DND-41 (cell line): Measurements from ENCODE around the gene ASPN.

Source experiments
- ATAC-seq: fragments of 200-7000 bp; cut with Tn5 transposase; 3 replicates; pipeline ENCODE4 v1.9.1; 2021; ENCODE audit warnings: low read depth; ENCODE audit not compliant: insufficient read depth
- DNase-seq: peaks from one replicate; pipeline ENCODE4 v3.0.0-alpha.2; 2020
- H2AFZ ChIP-seq: 2 replicates; pipeline ENCODE4 v1.6.0; 2012; ENCODE audit warnings: low read depth, low read length
- H3K27ac ChIP-seq: 2 replicates; pipeline ENCODE4 v1.5.1; 2012; ENCODE audit warnings: low read length, inconsistent platforms
- H3K27me3 ChIP-seq: fragments of 200-600 bp; sonication (generic); 2 replicates; pipeline ENCODE4 v1.6.0; 2012; ENCODE audit warnings: low read length, mild to moderate bottlenecking, inconsistent platforms; ENCODE audit not compliant: insufficient read depth, poor library complexity
- H3K36me3 ChIP-seq: 2 replicates; pipeline ENCODE4 v1.5.1; 2012; ENCODE audit warnings: low read length, inconsistent platforms; ENCODE audit not compliant: insufficient read depth
- H3K4me1 ChIP-seq: 2 replicates; pipeline ENCODE4 v1.5.1; 2012; ENCODE audit warnings: mild to moderate bottlenecking, low read length; ENCODE audit not compliant: insufficient read depth
- H3K4me2 ChIP-seq: 2 replicates; pipeline ENCODE4 v1.6.0; 2012; ENCODE audit warnings: mild to moderate bottlenecking, moderate library complexity, low read length, inconsistent platforms; ENCODE audit not compliant: insufficient read depth
- H3K4me3 ChIP-seq, 2 experiments: fragments of 200-600 bp in 1 of 2; shearing (Covaris generic) in 1 of 2; 2 replicates each; pipeline ENCODE4 v1.5.1; 2012 to 2016; ENCODE audit warnings: inconsistent platforms in 2 of 2, low read length in 2 of 2, mild to moderate bottlenecking in 2 of 2, low read depth in 1 of 2, moderate library complexity in 1 of 2
- H3K79me2 ChIP-seq: 2 replicates; pipeline ENCODE4 v1.6.0; 2012; ENCODE audit warnings: low read length, inconsistent platforms; ENCODE audit not compliant: insufficient read depth
- H3K9ac ChIP-seq: 2 replicates; pipeline ENCODE4 v1.6.0; 2012; ENCODE audit warnings: low read depth, mild to moderate bottlenecking, inconsistent platforms, low read length, moderate library complexity
- H3K9me3 ChIP-seq: 2 replicates; pipeline ENCODE4 v1.5.1; 2012; ENCODE audit warnings: low read length, moderate library complexity, mild to moderate bottlenecking, inconsistent platforms; ENCODE audit not compliant: insufficient read depth, severe bottlenecking
- H4K20me1 ChIP-seq: 2 replicates; pipeline ENCODE4 v1.6.0; 2012; ENCODE audit warnings: low read length; ENCODE audit not compliant: insufficient read depth
- EZH2 ChIP-seq: IDR thresholded peaks from 3 replicates; pipeline ENCODE4 v1.6.1; 2012; ENCODE audit warnings: borderline replicate concordance, low read depth, mild to moderate bottlenecking, moderate library complexity, low read length, inconsistent platforms; ENCODE audit not compliant: severe bottlenecking
- TF ChIP-seq, protein P1 (sequence below): IDR thresholded peaks from 2 replicates; pipeline ENCODE4 v1.5.1; 2012; ENCODE audit warnings: borderline replicate concordance, low read length, moderate library complexity, mild to moderate bottlenecking; ENCODE audit not compliant: poor library complexity, severe bottlenecking; ENCODE audit errors: extremely low read depth

The ASPN gene

DNA sequence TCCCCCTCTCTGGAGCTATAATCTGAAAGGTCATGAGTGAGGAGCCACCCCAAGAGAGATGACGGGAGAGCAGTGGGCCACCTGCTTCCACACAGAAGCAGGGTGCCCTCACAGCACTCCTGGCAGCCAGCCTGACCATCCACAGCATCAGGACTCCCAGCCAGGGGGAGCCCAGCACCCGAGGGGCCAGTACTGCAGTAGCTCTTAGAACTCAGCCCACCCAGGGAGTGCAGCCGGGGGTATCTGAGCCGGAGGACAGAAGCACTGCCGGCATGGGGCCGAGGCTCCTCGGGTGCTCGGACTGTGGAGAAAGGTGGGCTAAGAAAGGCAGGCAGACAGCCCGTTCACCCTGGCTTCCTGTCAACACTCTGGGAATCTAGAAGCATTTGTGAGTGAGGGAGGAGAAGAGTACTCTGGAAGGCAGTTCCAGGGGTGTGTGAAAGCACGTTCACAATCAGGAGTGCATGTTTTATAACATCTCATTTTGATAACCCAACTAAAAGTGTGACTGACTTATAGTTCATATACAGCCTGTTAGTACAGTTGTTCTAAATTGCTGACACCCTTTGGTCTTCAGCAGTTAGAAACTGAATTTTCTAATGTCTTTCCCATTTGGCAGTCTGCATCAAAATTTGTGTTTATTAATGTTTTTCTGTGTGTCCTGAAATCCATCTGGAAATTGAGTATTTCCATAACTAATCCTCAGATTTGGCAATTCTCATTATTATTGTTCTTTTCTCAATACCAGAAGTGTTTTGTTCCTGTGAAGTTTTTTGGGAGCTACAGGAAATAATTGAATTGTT is 25.9 kb upstream of the ASPN start:
- DNase-seq (no peak), ATAC-seq (no peak)
- Histone ChIP-seq H4K20me1 (no peaks in the 10 kb centered on the region), H3K4me3 (no peak overlapping the region), H3K27ac (no peak overlapping the region), H3K36me3 (no peaks in the 10 kb centered on the region), H3K27me3 (no peaks in the 10 kb centered on the region), H3K4me2 (no peak overlapping the region), H3K4me1 (no peaks in the 10 kb centered on the region), H2AFZ (no peak overlapping the region), H3K9ac (no peak overlapping the region), H3K79me2 (no peaks in the 10 kb centered on the region), H3K9me3 (no peaks in the 10 kb centered on the region)
- no peak for TF ChIP-seq EZH2
- TF ChIP-seq, protein P1, sequence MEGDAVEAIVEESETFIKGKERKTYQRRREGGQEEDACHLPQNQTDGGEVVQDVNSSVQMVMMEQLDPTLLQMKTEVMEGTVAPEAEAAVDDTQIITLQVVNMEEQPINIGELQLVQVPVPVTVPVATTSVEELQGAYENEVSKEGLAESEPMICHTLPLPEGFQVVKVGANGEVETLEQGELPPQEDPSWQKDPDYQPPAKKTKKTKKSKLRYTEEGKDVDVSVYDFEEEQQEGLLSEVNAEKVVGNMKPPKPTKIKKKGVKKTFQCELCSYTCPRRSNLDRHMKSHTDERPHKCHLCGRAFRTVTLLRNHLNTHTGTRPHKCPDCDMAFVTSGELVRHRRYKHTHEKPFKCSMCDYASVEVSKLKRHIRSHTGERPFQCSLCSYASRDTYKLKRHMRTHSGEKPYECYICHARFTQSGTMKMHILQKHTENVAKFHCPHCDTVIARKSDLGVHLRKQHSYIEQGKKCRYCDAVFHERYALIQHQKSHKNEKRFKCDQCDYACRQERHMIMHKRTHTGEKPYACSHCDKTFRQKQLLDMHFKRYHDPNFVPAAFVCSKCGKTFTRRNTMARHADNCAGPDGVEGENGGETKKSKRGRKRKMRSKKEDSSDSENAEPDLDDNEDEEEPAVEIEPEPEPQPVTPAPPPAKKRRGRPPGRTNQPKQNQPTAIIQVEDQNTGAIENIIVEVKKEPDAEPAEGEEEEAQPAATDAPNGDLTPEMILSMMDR, result no peak

DNA sequence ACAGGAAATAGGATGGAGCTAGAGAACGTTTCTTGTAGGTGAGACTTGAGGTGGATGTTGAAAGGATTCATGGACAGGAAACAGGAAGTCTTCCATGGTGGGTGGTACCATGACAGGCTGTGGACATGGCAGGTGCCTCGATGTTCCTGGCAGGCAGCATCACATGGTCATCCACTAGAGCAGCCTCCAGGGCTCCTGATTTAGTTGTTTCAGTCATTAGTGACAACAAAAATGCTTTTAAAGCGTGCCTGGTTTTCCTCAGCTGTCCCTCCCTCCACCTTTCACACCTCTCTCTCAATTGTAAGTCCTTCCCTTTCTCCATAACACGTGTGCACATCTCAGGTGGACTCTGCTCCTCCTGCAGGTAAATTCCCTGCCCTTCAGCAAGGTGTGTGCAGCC is 25.2 kb upstream of the ASPN start:
- TF ChIP-seq, protein P1, result no peak
- TF ChIP-seq EZH2, result no peak
- Histone ChIP-seq H3K4me1 (no peaks in the 10 kb centered on the region), H3K9ac (no peak overlapping the region), H2AFZ (no peak overlapping the region), H3K4me3 (no peak overlapping the region), H4K20me1 (no peaks in the 10 kb centered on the region), H3K27ac (no peak overlapping the region), H3K9me3 (no peaks in the 10 kb centered on the region), H3K4me2 (no peak overlapping the region), H3K27me3 (no peaks in the 10 kb centered on the region), H3K79me2 (no peaks in the 10 kb centered on the region), H3K36me3 (no peaks in the 10 kb centered on the region)
- no peak for ATAC-seq
- DNase-seq, result no peak

DNA sequence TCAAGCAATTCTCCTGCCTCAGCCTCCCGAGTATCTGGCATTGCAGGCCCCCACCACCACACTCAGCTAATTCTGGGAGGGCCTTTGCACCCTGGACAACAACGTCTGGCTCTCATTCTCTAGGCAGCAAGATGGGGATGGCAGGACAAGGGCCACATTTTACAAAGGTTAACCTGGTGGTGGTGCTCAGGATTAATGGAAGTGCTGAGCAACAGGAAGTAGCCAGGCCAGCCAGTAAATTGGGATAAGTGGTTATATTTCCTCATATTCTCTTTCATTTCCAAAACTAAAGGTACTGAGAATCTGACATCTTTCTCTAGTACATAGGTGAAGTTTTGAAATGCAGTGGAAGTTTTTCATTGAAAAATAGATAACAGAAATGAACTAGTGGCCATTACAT is 24.7 kb upstream of the ASPN start:
- Histone ChIP-seq H3K4me2 (no peak overlapping the region), H3K4me3 (no peak overlapping the region), H3K9ac (no peak overlapping the region), H3K27me3 (no peaks in the 10 kb centered on the region), H3K36me3 (no peaks in the 10 kb centered on the region), H2AFZ (no peak overlapping the region), H3K79me2 (no peaks in the 10 kb centered on the region), H3K27ac (no peak overlapping the region), H3K9me3 (no peaks in the 10 kb centered on the region), H3K4me1 (no peaks in the 10 kb centered on the region), H4K20me1 (no peaks in the 10 kb centered on the region)
- TF ChIP-seq, protein P1, result no peak
- no peak for TF ChIP-seq EZH2
- ATAC-seq (no peak), DNase-seq (no peak)
